ENCODE results near the gene DYSF.

The DYSF gene

DNA sequence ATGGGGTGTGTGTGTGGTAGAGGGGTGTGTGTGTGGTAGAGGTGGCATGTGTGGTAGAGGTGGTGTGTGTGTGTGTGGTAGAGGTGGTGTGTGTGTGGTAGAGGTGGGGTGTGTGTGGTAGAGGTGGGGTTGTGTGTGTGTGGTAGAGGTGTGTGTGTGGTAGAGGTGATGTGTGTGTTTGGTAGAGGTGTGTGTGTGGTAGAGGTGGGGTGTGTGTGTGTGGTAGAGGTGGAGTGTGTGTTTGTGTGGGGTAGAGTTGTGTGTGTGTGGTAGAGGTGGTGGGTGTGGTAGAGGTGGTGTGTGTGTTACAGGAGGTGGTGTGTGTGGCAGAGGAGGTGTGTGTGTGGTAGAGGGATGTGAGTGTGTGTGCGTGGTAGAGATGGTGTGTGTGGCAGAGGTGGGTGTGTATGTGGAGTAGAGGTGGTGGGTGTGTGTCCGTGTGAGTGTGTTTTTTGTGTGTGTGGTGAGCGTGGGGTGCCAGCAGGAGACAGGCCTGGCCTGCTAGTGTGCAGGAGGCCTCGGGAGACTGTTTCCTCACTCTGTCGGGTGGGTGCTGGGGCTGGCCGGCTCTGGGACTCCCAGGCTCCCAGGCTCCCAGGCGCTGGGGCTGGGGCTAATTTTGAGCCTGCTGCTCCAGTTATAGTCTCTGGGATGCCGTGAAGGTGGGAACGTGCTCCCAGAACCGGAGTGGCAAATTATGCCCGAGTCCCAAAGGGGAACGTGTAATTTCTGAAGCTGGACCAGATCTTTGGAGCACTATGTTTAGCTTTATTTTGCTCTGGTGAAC, 165.2 kb downstream of the DYSF start:
- ATAC-seq (ENCODE audit: low read depth) (peak; percentile 64), DNase-seq (ENCODE audit: low spot score) (no peak)
- H3K4me1 ChIP-seq (ENCODE audit: insufficient read depth, poor library complexity, severe bottlenecking) = no peaks in the 10 kb centered on the region
- no peak for TF ChIP-seq CTCF (IDR thresholded peaks at IDR 0.05; ENCODE audit: poor library complexity, severe bottlenecking)
- H3K4me3 ChIP-seq (ENCODE audit: severe bottlenecking) = no peak overlapping the region
- H3K27me3 ChIP-seq (ENCODE audit: insufficient read depth, poor library complexity, severe bottlenecking) = no peaks in the 10 kb centered on the region
- no peaks in the 10 kb centered on the region for H3K36me3 ChIP-seq (ENCODE audit: low read depth)
- H3K9me3 ChIP-seq (ENCODE audit: severe bottlenecking) = no peaks in the 10 kb centered on the region
- no peak overlapping the region for H3K27ac ChIP-seq (ENCODE audit: poor library complexity, severe bottlenecking)

DNA sequence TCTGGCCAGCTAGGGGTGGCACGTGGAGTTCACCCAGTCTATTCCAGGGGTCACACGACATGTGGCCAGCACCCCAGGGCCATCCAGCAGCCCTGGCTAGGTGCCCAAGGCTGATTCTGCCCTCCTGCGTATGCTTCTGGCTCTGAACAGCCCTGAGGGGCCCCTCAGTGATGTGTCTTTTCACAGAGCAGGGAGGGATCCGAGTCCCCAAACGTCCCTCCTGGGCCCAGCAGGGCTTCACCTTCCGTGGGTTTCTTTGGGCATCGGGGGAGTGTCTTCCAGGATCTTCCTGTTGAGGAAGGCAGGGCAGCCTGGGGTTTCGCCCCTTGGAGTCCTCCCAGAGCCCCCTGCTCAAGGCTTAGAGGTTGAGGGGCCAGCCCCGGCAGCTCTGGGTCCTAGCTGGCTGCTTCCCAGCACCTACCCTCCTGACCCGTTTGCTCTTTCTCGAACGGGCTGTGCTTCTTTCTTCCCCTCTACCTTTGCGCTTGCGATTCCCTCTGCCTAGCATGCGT, 165.9 kb downstream of the DYSF start:
- Histone ChIP-seq H3K4me3 (ENCODE audit: severe bottlenecking) (no peak overlapping the region), H3K27me3 (ENCODE audit: insufficient read depth, poor library complexity, severe bottlenecking) (no peaks in the 10 kb centered on the region), H3K9me3 (ENCODE audit: severe bottlenecking) (no peaks in the 10 kb centered on the region), H3K36me3 (ENCODE audit: low read depth) (no peaks in the 10 kb centered on the region), H3K27ac (ENCODE audit: poor library complexity, severe bottlenecking) (no peak overlapping the region), H3K4me1 (ENCODE audit: insufficient read depth, poor library complexity, severe bottlenecking) (no peaks in the 10 kb centered on the region)
- TF ChIP-seq CTCF (IDR thresholded peaks at IDR 0.05; ENCODE audit: poor library complexity, severe bottlenecking) = no peak
- DNase-seq (ENCODE audit: low spot score) (no peak), ATAC-seq (ENCODE audit: low read depth) (peak; percentile 29)

DNA sequence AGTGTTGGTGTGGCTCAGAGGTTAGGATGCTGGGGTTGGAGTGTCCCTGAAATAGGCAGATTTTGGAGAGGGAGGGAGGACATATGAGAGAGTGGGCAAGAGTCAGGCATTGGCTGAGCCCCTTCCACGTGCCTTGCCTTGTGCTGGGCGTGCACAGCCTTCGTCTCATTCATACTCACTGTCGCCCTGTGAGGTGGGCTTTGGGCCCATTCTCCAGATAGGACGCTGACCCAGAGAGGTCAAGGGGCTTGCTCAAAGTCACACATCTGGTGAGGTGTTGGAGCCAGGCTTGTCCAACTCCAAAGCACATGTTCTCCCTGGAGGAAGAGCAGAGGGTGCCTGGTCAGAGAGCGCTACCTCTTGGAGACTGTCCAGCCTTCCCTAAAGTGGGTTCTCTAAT, 166.8 kb downstream of the DYSF start:
- Histone ChIP-seq H3K27me3 (ENCODE audit: insufficient read depth, poor library complexity, severe bottlenecking) (no peaks in the 10 kb centered on the region), H3K9me3 (ENCODE audit: severe bottlenecking) (no peaks in the 10 kb centered on the region), H3K4me1 (ENCODE audit: insufficient read depth, poor library complexity, severe bottlenecking) (no peaks in the 10 kb centered on the region), H3K4me3 (ENCODE audit: severe bottlenecking) (no peak overlapping the region), H3K27ac (ENCODE audit: poor library complexity, severe bottlenecking) (no peak overlapping the region), H3K36me3 (ENCODE audit: low read depth) (no peaks in the 10 kb centered on the region)
- DNase-seq (ENCODE audit: low spot score) = no peak
- no peak for ATAC-seq (ENCODE audit: low read depth)
- no peak for TF ChIP-seq CTCF (IDR thresholded peaks at IDR 0.05; ENCODE audit: poor library complexity, severe bottlenecking)

DNA sequence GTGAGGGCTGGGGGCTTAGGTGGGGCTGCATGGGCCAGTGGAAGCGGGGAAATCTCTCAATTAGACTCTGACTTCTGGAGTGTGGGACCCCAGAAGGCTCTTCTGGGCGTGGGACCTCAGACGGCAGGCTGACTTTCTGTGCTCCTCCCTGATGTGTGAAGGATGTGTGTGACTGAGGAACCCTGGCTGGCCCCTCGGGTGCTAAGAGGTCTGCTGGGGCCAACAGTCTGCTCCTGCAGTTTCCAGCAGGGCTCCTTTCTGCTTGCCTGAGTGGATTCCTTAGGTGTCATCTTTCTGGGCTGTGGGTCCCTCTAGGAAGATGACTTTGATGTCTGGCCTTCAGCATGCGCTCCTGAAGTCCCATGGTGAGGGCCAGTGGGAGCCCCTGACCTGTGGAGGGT, 167.5 kb downstream of the DYSF start:
- no peak overlapping the region for H3K27ac ChIP-seq (ENCODE audit: poor library complexity, severe bottlenecking)
- DNase-seq (ENCODE audit: low spot score) (no peak), ATAC-seq (ENCODE audit: low read depth) (no peak)
- TF ChIP-seq CTCF (IDR thresholded peaks at IDR 0.05; ENCODE audit: poor library complexity, severe bottlenecking) = no peak
- H3K36me3 ChIP-seq (ENCODE audit: low read depth) = no peaks in the 10 kb centered on the region
- H3K4me3 ChIP-seq (ENCODE audit: severe bottlenecking) = no peak overlapping the region
- H3K4me1 ChIP-seq (ENCODE audit: insufficient read depth, poor library complexity, severe bottlenecking) = no peaks in the 10 kb centered on the region
- no peaks in the 10 kb centered on the region for H3K27me3 ChIP-seq (ENCODE audit: insufficient read depth, poor library complexity, severe bottlenecking)
- H3K9me3 ChIP-seq (ENCODE audit: severe bottlenecking) = no peaks in the 10 kb centered on the region

- DNase-seq (ENCODE audit: low spot score) (no peak), ATAC-seq (ENCODE audit: low read depth) (no peak)
- H3K4me3 ChIP-seq (ENCODE audit: severe bottlenecking) = no peak overlapping the region
- H3K36me3 ChIP-seq (ENCODE audit: low read depth) = no peaks in the 10 kb centered on the region
- H3K9me3 ChIP-seq (ENCODE audit: severe bottlenecking) = no peaks in the 10 kb centered on the region
- H3K27me3 ChIP-seq (ENCODE audit: insufficient read depth, poor library complexity, severe bottlenecking) = peaks cover 13% of the 10 kb centered on the region
- TF ChIP-seq CTCF (IDR thresholded peaks at IDR 0.05; ENCODE audit: poor library complexity, severe bottlenecking) = no peak
- H3K27ac ChIP-seq (ENCODE audit: poor library complexity, severe bottlenecking) = no peak overlapping the region
- no peaks in the 10 kb centered on the region for H3K4me1 ChIP-seq (ENCODE audit: insufficient read depth, poor library complexity, severe bottlenecking)
Observed at GRCh38 chr2:71629273-71629672, 175.9 kb downstream of the DYSF start.

All from RWPE2 (cell line).